T-helper 9 cell (primary cell): Measurements from ENCODE around the gene KCNMB2.

ENCODE experiments used
- DNase-seq: peaks from one replicate; pipeline ENCODE4 v3.0.0-alpha.2; 2020

KCNMB2 gene

GRCh38 chr3:178658694-178659325 lies 122.6 kb downstream of the KCNMB2 start:
- no peak for DNase-seq

- DNase-seq: no peak
These were observed 127.1 kb downstream of the KCNMB2 start for GRCh38 chr3:178663201-178663934.

GRCh38 chr3:178665747-178666146 lies 129.5 kb downstream of the KCNMB2 start:
- no peak for DNase-seq

GRCh38 chr3:178669022-178669601 lies 132.9 kb downstream of the KCNMB2 start:
- no peak for DNase-seq

GRCh38 chr3:178669758-178670157 lies 133.5 kb downstream of the KCNMB2 start:
- DNase-seq: no peak

GRCh38 chr3:178671377-178671776 lies 135.1 kb downstream of the KCNMB2 start:
- no peak for DNase-seq

- no peak for DNase-seq
These were observed 135.6 kb downstream of the KCNMB2 start for GRCh38 chr3:178671791-178672190.

GRCh38 chr3:178672275-178672674 lies 136.0 kb downstream of the KCNMB2 start:
- DNase-seq: no peak

- no peak for DNase-seq
These were observed 137.3 kb downstream of the KCNMB2 start for GRCh38 chr3:178673529-178673928.

- DNase-seq: no peak
These were observed 139.8 kb downstream of the KCNMB2 start for GRCh38 chr3:178676077-178676476.

GRCh38 chr3:178676942-178677790 lies 140.9 kb downstream of the KCNMB2 start:
- DNase-seq: no peak

- no peak for DNase-seq
These were observed 141.7 kb downstream of the KCNMB2 start for GRCh38 chr3:178677961-178678360.

GRCh38 chr3:178680037-178680436 lies 143.8 kb downstream of the KCNMB2 start:
- no peak for DNase-seq

- no peak for DNase-seq
These were observed 144.3 kb downstream of the KCNMB2 start for GRCh38 chr3:178680489-178680888.

GRCh38 chr3:178684881-178685590 lies 148.8 kb downstream of the KCNMB2 start:
- DNase-seq: no peak

GRCh38 chr3:178685591-178685906 lies 149.3 kb downstream of the KCNMB2 start:
- no peak for DNase-seq

- DNase-seq: no peak
These were observed 150.6 kb downstream of the KCNMB2 start for GRCh38 chr3:178686826-178687225.

- DNase-seq: no peak
These were observed 154.3 kb downstream of the KCNMB2 start for GRCh38 chr3:178690571-178690970.

GRCh38 chr3:178699364-178699763 lies 163.1 kb downstream of the KCNMB2 start:
- DNase-seq: no peak

GRCh38 chr3:178699810-178700209 lies 163.6 kb downstream of the KCNMB2 start:
- DNase-seq: no peak

- DNase-seq: no peak
These were observed 167.2 kb downstream of the KCNMB2 start for GRCh38 chr3:178703268-178703975.

- DNase-seq: no peak
These were observed 169.7 kb downstream of the KCNMB2 start for GRCh38 chr3:178705925-178706324.
